H1 (cell line): ENCODE data around the gene PDK2.

Experiments used
- CTCF ChIP-seq, 3 experiments: IDR thresholded peaks; 1 replicate in 2 of 3; 2 replicates in 1 of 3; pipeline versions ENCODE4 v1.5.1 to v1.6.1; 2011; ENCODE audit warnings: low read length in 3 of 3, mild to moderate bottlenecking in 3 of 3, inconsistent platforms in 2 of 3, low read depth in 1 of 3, moderate library complexity in 1 of 3; ENCODE audit not compliant: insufficient read depth in 1 of 3; ENCODE audit errors: control extremely low read depth in 1 of 3
- JUN ChIP-seq: IDR thresholded peaks from 2 replicates; pipeline ENCODE4 v1.6.1; 2011; ENCODE audit warnings: low read depth, mild to moderate bottlenecking, improper control_type of control experiment, low read length
- SAP30 ChIP-seq: fragments of 300-600 bp; sonication (generic); IDR thresholded peaks from 2 replicates; pipeline ENCODE4 v1.7.1; 2012; ENCODE audit warnings: low read length, moderate library complexity, mild to moderate bottlenecking, inconsistent platforms; ENCODE audit not compliant: insufficient read depth, insufficient replicate concordance
- SP4 ChIP-seq: IDR thresholded peaks from 2 replicates; pipeline ENCODE4 v1.6.1; 2012; ENCODE audit warnings: low read length, inconsistent platforms

- TF ChIP-seq CTCF (IDR thresholded peaks at IDR 0.05; ENCODE audit: control extremely low read depth in 1 of 3, insufficient read depth in 1 of 3, low read depth in 1 of 3, low read length in 3 of 3), result no peak
- TF ChIP-seq SAP30, result no peak
- no peak for TF ChIP-seq JUN
- TF ChIP-seq SP4, result no peak
Observed at GRCh38 chr17:50151937-50152547, 56.9 kb downstream of the PDK2 start.
